ENCODE results near the gene FNIP2.
A peak's percentile ranks its signal among the peaks of the same experiment; 100 is the strongest.

FNIP2 gene

DNA sequence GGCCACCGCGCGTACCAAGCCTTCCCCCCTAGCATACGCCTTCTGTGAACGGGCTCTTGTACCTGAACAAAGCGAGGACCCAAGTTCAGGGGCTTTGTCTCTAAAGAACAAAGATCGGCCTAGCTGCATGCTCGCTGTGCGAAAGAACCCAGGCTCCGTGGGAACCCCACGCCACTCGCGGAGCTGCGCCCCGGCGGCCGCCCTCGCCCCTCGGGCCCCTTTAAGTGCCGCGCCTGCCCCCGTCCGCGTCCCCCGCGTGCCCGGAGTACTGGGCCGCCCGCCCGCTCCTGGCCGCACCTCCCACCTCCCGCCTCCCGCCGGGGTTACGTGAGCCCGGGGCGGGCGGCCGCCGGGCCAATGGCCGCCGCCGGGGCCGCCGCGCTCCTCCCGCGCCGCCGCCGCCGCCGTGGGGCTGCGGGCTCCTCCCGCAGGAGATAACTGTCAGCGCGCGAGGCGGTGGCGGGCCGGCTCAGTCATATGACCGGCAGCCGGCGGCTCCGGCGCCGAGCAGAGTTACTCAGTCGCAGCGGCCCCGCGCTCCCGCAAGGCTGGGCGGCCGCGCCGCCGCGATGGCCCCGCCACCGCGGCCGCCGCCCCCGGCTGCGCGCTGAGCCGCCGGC, at the start of gene FNIP2:
TSS of gene FNIP2 (plus strand) at position 472 of the 620 bp plus-strand sequence. CDS start 187 bp downstream, outside the sequence.
- Histone ChIP-seq H3K9me3 (no peaks in the 10 kb centered on the region), H3K4me1 (peaks cover 28% of the 10 kb centered on the region), H3K27ac (peak within 1 kb of the TSS; percentile 90), H4K20me1 (peaks cover 14% of the 10 kb centered on the region), H3K4me2 (peak within 1 kb of the TSS; percentile 80), H3K27me3 (no peaks in the 10 kb centered on the region), H3K9ac (peak within 1 kb of the TSS; percentile 88), H3K4me3 (peak within 1 kb of the TSS; percentile 94), H3K36me3 (no peaks in the 10 kb centered on the region)
- TF ChIP-seq Cebpa-rat (IDR thresholded peaks at IDR 0.05): no peak

- no peak overlapping the region for H3K9ac ChIP-seq
These were observed 47.1 kb upstream of the FNIP2 start for GRCh38 chr4:158721680-158722079.

DNA sequence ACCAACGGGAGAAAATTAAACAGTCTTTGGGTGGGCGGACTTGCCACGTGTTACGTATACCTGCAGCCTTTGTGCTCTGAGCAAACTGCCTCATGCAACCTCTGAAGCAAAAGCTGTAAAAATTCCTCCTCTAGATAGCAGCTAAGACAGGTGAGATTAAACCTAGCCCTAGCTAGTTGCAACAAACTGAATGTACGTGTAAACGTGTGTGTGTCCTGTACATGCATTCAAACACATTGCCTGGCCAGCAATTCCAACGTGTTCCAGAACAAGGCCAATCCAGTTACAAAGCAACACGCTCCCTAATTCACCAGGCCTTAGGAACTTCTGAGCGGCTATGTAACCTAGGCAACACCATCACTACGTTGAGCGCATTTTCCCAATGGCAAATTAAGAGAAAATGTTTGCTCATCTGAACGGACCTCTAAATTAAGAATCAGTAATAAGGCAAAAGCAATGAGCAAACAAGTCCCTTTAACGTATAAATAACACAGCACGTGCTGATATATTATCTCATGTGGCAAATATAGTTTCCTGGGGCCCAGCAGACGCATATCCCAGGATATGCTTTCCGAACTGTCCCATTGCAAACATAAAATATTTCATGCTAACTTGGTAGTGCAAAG, 46.4 kb upstream of the FNIP2 start:
- no peak for TF ChIP-seq Cebpa-rat (IDR thresholded peaks at IDR 0.05)
- H3K4me2 ChIP-seq: peak overlapping the region; percentile 86
- peaks cover 37% of the 10 kb centered on the region for H3K36me3 ChIP-seq
- H3K27ac ChIP-seq: peak overlapping the region; percentile 84
- no peaks in the 10 kb centered on the region for H4K20me1 ChIP-seq
- H3K27me3 ChIP-seq: no peaks in the 10 kb centered on the region
- H3K9ac ChIP-seq: peak overlapping the region; percentile 85
- no peaks in the 10 kb centered on the region for H3K9me3 ChIP-seq
- peaks cover 17% of the 10 kb centered on the region for H3K4me1 ChIP-seq
- peak overlapping the region; percentile 88 for H3K4me3 ChIP-seq

More at GRCh38 chr4:158721680-158722079, 47.1 kb upstream of the FNIP2 start:
- no peak for TF ChIP-seq Cebpa-rat (IDR thresholded peaks at IDR 0.05)
- peaks cover 43% of the 10 kb centered on the region for H3K36me3 ChIP-seq
- H3K27ac ChIP-seq: no peak overlapping the region
- peak overlapping the region; percentile 86; the same call in 1 of the 2 replicates for H3K4me2 ChIP-seq
- H3K4me3 ChIP-seq: no peak overlapping the region
- no peaks in the 10 kb centered on the region for H3K27me3 ChIP-seq
- H3K4me1 ChIP-seq: peaks cover 17% of the 10 kb centered on the region
- H3K9me3 ChIP-seq: no peaks in the 10 kb centered on the region
- no peaks in the 10 kb centered on the region for H4K20me1 ChIP-seq

- Histone ChIP-seq H3K9ac (peak within 1 kb of the TSS; percentile 85), H3K4me2 (peak within 1 kb of the TSS; percentile 86), H3K36me3 (peaks cover 30% of the 10 kb centered on the region), H3K4me1 (peaks cover 17% of the 10 kb centered on the region), H4K20me1 (no peaks in the 10 kb centered on the region), H3K27me3 (no peaks in the 10 kb centered on the region), H3K27ac (peak within 1 kb of the TSS; percentile 84), H3K4me3 (peak within 1 kb of the TSS; percentile 88), H3K9me3 (no peaks in the 10 kb centered on the region)
- no peak for TF ChIP-seq Cebpa-rat (IDR thresholded peaks at IDR 0.05)
These were observed 45.7 kb upstream of the FNIP2 start, which contains the start of gene PPID for GRCh38 chr4:158722917-158723793. PPID (minus strand) TSS chr4:158723396; CDS start chr4:158723288, 108 bp downstream.

- Histone ChIP-seq H3K27me3 (no peaks in the 10 kb centered on the region), H3K4me2 (no peak overlapping the region), H3K36me3 (peaks cover 15% of the 10 kb centered on the region), H3K27ac (no peak overlapping the region), H4K20me1 (no peaks in the 10 kb centered on the region), H3K4me1 (peaks cover 17% of the 10 kb centered on the region), H3K4me3 (no peak overlapping the region), H3K9ac (no peak overlapping the region), H3K9me3 (no peaks in the 10 kb centered on the region)
- TF ChIP-seq Cebpa-rat (IDR thresholded peaks at IDR 0.05): no peak
These were observed 44.2 kb upstream of the FNIP2 start for GRCh38 chr4:158724637-158725036.

DNA sequence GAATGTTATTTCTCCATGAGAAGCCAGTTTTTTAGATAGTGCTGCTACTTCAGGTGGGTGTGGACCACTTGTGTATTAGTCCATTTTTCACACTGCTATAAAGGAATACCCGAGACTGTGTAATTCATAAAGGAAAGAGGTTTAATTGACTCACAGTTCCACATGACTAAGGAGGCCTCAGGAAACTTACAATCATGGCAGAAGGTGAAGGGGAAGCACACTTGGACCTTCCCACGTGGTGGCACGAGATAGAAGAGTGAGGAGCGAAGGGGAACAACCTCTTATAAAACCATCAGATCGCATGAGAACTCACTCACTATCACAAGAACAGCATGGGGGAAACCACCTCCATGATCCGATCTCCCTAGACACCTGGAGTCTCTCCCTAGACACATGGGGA, 42.2 kb upstream of the FNIP2 start:
- H3K27me3 ChIP-seq: no peaks in the 10 kb centered on the region
- no peaks in the 10 kb centered on the region for H3K9me3 ChIP-seq
- H3K27ac ChIP-seq: no peak overlapping the region
- H3K9ac ChIP-seq: no peak overlapping the region
- H3K4me2 ChIP-seq: no peak overlapping the region
- peaks cover 17% of the 10 kb centered on the region for H3K4me1 ChIP-seq
- no peak overlapping the region for H3K4me3 ChIP-seq
- H3K36me3 ChIP-seq: no peaks in the 10 kb centered on the region; the same call in 1 of the 2 replicates
- TF ChIP-seq Cebpa-rat (IDR thresholded peaks at IDR 0.05): no peak
- H4K20me1 ChIP-seq: no peaks in the 10 kb centered on the region

GRCh38 chr4:158728236-158728635, 40.6 kb upstream of the FNIP2 start:
- Histone ChIP-seq H3K4me1 (0 out of 2 replicates have a peak, but pooled peaks cover 6% of the 10 kb centered on the region), H3K27me3 (no peaks in the 10 kb centered on the region), H3K27ac (no peak overlapping the region), H3K9ac (no peak overlapping the region), H3K4me2 (no peak overlapping the region), H4K20me1 (no peaks in the 10 kb centered on the region), H3K36me3 (no peaks in the 10 kb centered on the region), H3K4me3 (no peak overlapping the region), H3K9me3 (no peaks in the 10 kb centered on the region)
- TF ChIP-seq Cebpa-rat (IDR thresholded peaks at IDR 0.05): no peak

DNA sequence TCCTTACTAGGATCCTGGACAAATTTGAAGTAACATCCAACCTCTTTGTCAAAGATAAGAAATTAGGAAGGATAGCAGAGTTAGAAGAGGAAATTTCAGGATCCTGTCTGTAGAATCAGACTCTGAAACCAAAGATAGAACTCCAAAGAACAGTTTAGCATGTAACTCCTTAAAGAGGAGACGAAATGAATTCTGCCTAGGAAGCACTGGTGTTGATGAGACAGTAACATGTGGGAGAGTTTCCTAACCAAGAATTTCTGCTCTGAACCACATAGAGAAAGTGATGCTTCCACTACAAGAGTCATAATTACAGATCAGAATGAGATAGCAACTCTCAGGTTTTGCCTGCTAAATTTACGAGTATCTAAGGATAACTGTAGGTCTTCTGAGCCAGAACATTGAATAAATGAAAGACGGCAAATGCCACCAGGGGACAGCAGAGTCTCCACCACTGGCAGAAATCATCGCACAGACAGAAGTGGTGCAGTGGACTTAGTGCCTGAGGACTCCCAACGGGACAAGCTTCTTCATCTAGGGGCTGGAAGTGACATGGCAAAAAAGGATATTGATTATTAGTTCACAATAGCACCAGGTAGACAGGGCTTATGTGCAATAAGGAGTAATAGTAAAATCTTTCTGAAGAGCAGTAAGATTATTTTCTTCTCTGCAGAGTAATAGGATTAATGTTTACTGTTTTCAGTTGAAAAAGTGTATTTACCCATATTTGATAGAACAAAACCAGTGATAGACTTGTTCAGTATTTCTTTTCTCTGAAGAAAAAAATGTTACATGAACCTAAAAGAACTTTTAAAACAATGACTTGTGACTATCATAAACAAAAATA, 38.9 kb upstream of the FNIP2 start:
- no peaks in the 10 kb centered on the region for H4K20me1 ChIP-seq
- H3K4me3 ChIP-seq: no peak overlapping the region
- H3K36me3 ChIP-seq: no peaks in the 10 kb centered on the region
- H3K4me2 ChIP-seq: no peak overlapping the region
- no peak for TF ChIP-seq Cebpa-rat (IDR thresholded peaks at IDR 0.05)
- H3K4me1 ChIP-seq: no peaks in the 10 kb centered on the region
- no peak overlapping the region for H3K9ac ChIP-seq
- H3K9me3 ChIP-seq: no peaks in the 10 kb centered on the region
- no peaks in the 10 kb centered on the region for H3K27me3 ChIP-seq
- H3K27ac ChIP-seq: no peak overlapping the region

- Histone ChIP-seq H3K36me3 (no peaks in the 10 kb centered on the region), H3K9ac (no peak overlapping the region), H4K20me1 (no peaks in the 10 kb centered on the region), H3K27me3 (no peaks in the 10 kb centered on the region), H3K4me3 (no peak overlapping the region), H3K4me1 (no peaks in the 10 kb centered on the region), H3K27ac (no peak overlapping the region), H3K4me2 (no peak overlapping the region), H3K9me3 (no peaks in the 10 kb centered on the region)
- TF ChIP-seq Cebpa-rat (IDR thresholded peaks at IDR 0.05): no peak
These were observed 30.0 kb upstream of the FNIP2 start for GRCh38 chr4:158738866-158739265.

Measured in BLaER1 (cell line).